ENCODE data around the gene LYPD6.

The LYPD6 gene

GRCh38 chr2:149473068-149473467, 142.7 kb downstream of the LYPD6 start:
- no peak overlapping the region for H3K9ac ChIP-seq
- no peak overlapping the region for H3K4me3 ChIP-seq (IDR thresholded peaks at IDR 0.05; ENCODE audit: insufficient read depth, low read depth, low read length)
- no peak overlapping the region for H3K27ac ChIP-seq
- no peaks in the 10 kb centered on the region for H3K4me1 ChIP-seq (ENCODE audit: low read depth, poor library complexity, severe bottlenecking)
- no peak overlapping the region for H3K4me2 ChIP-seq
- TF ChIP-seq CTCF (conservative IDR thresholded peaks at IDR 0.05; ENCODE audit: low read depth, low read length) = no peak
- H3K79me2 ChIP-seq (ENCODE audit: insufficient read depth, low read depth) = no peaks in the 10 kb centered on the region
- no peaks in the 10 kb centered on the region for H4K20me1 ChIP-seq (ENCODE audit: insufficient read depth)
- no peaks in the 10 kb centered on the region for H3K36me3 ChIP-seq (ENCODE audit: insufficient read depth)
- no peak overlapping the region for H2AFZ ChIP-seq (ENCODE audit: low read depth)
- H3K27me3 ChIP-seq (ENCODE audit: insufficient read depth, low read depth) = no peaks in the 10 kb centered on the region

GRCh38 chr2:149473521-149473920, 143.1 kb downstream of the LYPD6 start:
- Histone ChIP-seq H2AFZ (ENCODE audit: low read depth) (no peak overlapping the region), H3K4me3 (IDR thresholded peaks at IDR 0.05; ENCODE audit: insufficient read depth, low read depth, low read length) (no peak overlapping the region), H3K27me3 (ENCODE audit: insufficient read depth, low read depth) (no peaks in the 10 kb centered on the region), H3K79me2 (ENCODE audit: insufficient read depth, low read depth) (no peaks in the 10 kb centered on the region), H3K4me2 (no peak overlapping the region), H3K36me3 (ENCODE audit: insufficient read depth) (no peaks in the 10 kb centered on the region), H3K27ac (no peak overlapping the region), H4K20me1 (ENCODE audit: insufficient read depth) (no peaks in the 10 kb centered on the region), H3K4me1 (ENCODE audit: low read depth, poor library complexity, severe bottlenecking) (no peaks in the 10 kb centered on the region), H3K9ac (no peak overlapping the region)
- TF ChIP-seq CTCF (conservative IDR thresholded peaks at IDR 0.05; ENCODE audit: low read depth, low read length) = no peak

GRCh38 chr2:149483004-149483605, 152.7 kb downstream of the LYPD6 start:
- no peak overlapping the region for H3K27ac ChIP-seq

DNA sequence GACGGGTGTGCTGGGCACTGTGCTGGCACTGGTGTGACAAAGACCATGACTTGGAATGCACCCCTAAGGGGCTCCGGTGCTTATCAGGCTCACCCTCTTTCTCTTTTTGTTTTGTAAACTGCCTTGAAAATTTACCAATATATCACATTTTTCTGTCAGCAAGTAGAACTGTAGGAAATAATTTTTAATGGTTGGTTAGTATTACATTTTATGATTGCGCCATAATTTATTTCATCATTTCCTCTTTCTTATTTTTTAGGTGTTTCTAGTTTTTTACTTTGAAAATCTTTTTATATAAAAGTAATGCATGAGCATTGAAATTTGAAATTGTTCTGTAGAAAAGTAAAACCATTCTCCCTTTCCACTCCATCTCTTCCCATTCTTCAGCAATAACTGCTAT, 156.3 kb downstream of the LYPD6 start:
- H3K27ac ChIP-seq = no peak overlapping the region
- H3K4me3 ChIP-seq (IDR thresholded peaks at IDR 0.05; ENCODE audit: insufficient read depth, low read depth, low read length) = no peak overlapping the region
- H3K79me2 ChIP-seq (ENCODE audit: insufficient read depth, low read depth) = no peaks in the 10 kb centered on the region
- no peaks in the 10 kb centered on the region for H4K20me1 ChIP-seq (ENCODE audit: insufficient read depth)
- TF ChIP-seq CTCF (conservative IDR thresholded peaks at IDR 0.05; ENCODE audit: low read depth, low read length) = no peak
- no peaks in the 10 kb centered on the region for H3K4me1 ChIP-seq (ENCODE audit: low read depth, poor library complexity, severe bottlenecking)
- H3K4me2 ChIP-seq = no peak overlapping the region
- H3K9ac ChIP-seq = no peak overlapping the region
- H3K27me3 ChIP-seq (ENCODE audit: insufficient read depth, low read depth) = no peaks in the 10 kb centered on the region
- H3K36me3 ChIP-seq (ENCODE audit: insufficient read depth) = no peaks in the 10 kb centered on the region
- no peak overlapping the region for H2AFZ ChIP-seq (ENCODE audit: low read depth)

More at GRCh38 chr2:149483004-149483605, 152.7 kb downstream of the LYPD6 start:
- no peaks in the 10 kb centered on the region for H3K79me2 ChIP-seq (ENCODE audit: insufficient read depth, low read depth)
- no peak overlapping the region for H2AFZ ChIP-seq (ENCODE audit: low read depth)
- no peak overlapping the region for H3K4me3 ChIP-seq (IDR thresholded peaks at IDR 0.05; ENCODE audit: insufficient read depth, low read depth, low read length)
- no peaks in the 10 kb centered on the region for H3K27me3 ChIP-seq (ENCODE audit: insufficient read depth, low read depth)
- no peak overlapping the region for H3K4me2 ChIP-seq
- no peak for TF ChIP-seq CTCF (conservative IDR thresholded peaks at IDR 0.05; ENCODE audit: low read depth, low read length)
- no peak overlapping the region for H3K9ac ChIP-seq
- no peaks in the 10 kb centered on the region for H3K4me1 ChIP-seq (ENCODE audit: low read depth, poor library complexity, severe bottlenecking)
- H4K20me1 ChIP-seq (ENCODE audit: insufficient read depth) = no peaks in the 10 kb centered on the region
- no peaks in the 10 kb centered on the region for H3K36me3 ChIP-seq (ENCODE audit: insufficient read depth)
